ENCODE measurements around the gene LY6G5B. TPM values are rescaled to one million over a fixed set of nuclear protein-coding genes. Genes with fewer than 3 reads are reported as not detected.
"Not testable (repeated sequence)": the region's sequence is repeated elsewhere in the genome, so short reads cannot be mapped to it uniquely, and the experiment has no call there.

The LY6G5B gene
- total RNA-seq, 1 donor from 2014 or later: 2.6 TPM

GRCh38 chr6:31691078-31691463, 21.3 kb downstream of the LY6G5B start:
- no peak for DNase-seq

DNA sequence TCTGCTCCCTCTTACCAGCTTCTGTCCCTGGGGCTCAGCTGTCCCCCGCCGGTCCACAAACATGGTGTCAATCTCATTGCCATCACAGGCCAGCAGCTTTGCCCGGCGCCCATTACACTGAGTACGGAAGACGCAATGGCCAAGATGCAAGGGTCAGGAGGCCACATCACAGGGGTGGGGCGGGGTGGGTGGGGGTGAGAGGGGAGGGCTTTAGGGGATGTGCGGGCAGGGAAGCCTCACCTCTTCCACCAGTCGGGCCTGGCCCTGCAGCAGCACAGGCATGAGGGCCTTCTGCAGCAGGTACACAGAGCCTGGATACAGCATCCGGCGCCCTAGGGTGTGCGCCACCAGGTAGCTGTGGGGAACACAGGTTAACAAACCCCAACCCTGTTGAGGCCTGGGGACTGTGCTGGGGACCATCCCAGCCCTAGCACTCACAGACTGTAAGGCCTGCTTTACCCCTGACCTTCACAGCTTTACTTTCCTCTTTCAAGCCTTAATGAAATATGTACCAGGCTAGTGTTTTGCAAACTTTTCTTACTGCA, 21.9 kb downstream of the LY6G5B start:
- no peak for DNase-seq

GRCh38 chr6:31692353-31692752, 22.6 kb downstream of the LY6G5B start:
- no peak for DNase-seq

DNA sequence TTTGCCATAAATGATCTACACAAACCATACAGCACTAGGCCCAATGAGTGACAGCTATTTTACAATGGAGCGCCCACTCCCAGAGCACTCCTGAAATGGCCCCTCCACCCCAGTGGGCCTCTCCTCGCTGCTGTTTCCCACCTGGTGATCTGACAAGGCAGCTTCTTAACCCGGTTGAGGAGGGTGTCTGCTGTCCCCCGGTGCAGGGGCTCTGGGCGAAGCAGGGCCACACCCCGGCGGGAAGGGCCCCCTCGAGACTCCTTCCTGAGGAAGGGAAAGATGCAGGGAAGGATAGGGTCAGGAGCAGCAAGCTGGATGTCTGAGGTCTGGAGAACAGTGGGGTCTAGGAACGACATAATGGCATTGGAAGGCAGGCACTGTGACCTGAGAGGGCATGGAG, 23.1 kb downstream of the LY6G5B start:
- no peak for DNase-seq

DNA sequence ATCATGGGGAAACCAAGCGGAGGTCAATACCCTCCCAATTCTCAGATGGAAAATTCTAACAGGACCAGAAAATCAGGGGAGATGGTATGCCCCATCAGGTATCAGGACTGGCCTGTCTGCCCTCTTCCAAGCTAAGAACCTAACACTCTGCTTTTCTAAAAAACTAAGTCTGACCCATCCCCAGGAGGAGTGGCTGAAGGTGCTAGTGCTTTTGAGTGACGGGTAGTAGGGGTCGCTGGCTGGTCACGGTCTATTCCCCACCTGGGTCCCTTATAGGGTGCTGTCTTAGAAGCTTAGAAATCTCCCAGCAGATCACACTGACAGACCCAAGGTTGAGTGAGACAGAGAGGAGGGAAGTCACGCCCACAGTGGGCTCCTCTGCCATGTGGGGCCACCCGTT, 23.8 kb downstream of the LY6G5B start:
- DNase-seq: no peak

GRCh38 chr6:31697555-31697954, 27.8 kb downstream of the LY6G5B start:
- no peak for DNase-seq

DNA sequence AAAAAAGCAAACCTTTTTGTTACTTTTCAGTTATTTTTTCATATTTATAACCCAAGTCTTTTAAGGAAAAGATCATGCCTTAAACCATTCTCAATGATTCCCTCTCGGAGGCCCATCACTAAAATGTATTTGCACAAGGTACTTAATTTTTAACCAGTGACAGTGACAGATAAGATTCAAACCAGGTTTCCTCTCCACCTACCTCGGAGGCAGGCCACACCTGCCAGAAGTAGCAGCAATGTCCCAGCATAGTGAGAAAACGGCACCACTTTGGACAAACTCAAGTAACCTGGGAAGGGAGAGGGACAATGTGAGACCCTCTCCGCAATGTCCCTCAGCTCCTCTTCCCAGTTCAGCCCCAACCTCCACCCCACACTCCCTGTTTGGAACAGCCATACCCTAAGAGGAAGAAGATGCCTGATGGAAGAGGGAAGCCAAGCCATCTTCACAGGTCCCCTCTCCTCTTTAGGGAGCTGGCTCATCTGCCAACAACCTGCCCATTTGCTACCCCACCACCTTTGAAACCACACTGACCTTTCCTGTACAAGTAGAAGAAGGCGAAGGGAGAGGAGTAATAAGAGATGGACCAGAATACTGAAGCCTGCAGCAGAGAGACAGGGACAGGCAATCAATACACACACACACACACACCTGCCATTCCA, 31.1 kb downstream of the LY6G5B start:
- DNase-seq: no peak

DNA sequence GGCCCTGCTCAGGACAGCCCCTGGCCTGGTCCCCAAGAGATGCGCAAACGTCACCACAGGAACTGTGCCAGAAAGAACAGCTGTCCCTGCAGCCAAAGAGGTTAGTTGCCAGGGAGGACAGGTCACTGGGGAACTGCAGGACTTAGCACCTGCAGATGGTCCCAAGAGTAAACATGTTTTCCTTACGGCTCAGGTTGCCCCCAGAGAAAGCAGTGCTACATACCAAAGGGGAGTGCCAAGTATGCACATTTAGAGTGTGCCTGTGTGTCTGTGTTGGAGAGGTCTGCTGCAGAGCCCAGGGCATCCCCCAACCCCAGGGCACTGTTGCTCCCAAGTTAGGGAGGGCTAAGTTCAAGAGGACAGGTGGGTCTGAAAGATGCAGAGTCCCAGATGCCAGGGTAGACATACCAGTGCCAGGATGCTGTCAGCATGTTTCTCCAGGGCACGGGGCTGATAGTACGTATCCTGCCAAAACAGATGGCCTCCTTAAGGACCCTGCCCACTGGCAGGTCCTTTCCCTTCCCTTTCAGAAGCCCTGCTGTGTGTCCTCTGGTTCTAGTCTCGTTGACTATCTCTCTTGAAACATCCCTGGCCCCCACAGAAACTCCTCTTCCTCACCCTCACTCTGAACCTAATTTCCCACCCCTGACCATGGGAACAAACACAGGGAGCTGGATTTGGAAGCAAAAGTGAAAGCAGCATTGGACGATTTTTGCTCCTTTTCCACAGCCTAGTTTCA, 32.1 kb downstream of the LY6G5B start:
- DNase-seq: peak; percentile 84

DNA sequence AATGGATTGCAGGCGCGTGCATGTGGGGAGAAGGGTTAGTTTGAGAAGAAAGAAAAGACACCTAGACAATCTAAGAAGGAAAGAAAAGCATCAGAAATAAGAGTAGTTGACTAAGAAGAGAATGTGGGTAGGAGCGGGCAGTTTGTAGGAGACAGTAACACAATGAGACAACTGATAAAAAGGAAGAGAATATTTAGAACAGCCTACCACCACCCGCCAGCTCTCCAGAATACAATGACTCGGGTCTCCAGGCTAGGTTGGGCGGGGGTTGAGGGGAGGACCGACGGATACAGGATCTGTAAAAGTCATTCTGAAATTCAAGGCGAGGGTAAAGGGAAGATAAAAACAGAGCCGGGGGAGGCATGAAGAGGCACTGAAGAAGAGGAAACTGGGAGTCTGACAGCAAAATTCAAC, 32.6 kb downstream of the LY6G5B start:
- peak; percentile 25 for DNase-seq

DNA sequence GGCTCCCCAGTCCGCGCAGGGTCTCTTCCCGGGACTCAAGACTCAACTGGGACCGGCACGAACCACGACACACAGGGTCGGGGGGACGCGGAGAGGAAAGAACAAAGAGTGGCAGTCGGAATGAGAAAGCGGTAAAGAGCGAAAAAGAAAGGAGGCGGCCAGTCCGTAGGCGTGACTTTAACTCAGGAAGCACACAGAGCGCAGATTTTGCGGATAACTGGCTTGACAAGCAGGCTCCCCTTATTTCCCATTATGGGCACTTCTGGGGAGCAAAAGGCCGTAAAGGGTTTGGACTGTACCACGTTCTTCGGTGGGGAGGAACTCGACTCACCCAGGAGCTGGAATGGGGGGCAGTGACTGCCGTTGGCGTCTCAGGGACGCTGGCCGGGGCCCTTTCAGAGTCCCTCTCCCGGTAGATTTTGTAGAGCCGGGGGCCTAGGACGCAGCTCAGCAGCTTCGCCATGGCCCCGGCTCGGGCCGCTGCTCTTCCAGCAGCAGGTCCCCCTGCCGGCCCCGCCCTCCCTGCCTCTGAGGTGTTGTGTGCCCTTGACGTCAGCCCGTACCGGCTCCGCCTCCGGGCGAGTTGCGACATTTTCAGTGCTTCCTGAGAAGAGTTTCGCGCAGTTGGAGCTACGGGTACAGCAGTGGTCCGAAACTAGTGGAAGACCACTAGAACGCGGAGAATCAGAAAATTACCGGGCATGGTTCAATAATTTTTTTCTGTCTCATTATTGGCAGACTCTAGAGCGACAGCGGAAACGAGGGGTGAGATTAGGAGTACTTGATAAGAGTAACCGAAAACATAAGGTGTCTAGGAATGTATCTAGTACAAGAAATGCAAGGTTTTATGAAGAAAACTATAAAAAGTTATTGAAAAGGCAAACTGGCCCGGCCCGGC, 33.3 kb downstream of the LY6G5B start, which contains the start of gene ABHD16A:
ABHD16A (minus strand) TSS at position 506 of the 898 bp plus-strand sequence; CDS start at position 463, 43 bp downstream.
- peak; percentile 100 for DNase-seq

DNA sequence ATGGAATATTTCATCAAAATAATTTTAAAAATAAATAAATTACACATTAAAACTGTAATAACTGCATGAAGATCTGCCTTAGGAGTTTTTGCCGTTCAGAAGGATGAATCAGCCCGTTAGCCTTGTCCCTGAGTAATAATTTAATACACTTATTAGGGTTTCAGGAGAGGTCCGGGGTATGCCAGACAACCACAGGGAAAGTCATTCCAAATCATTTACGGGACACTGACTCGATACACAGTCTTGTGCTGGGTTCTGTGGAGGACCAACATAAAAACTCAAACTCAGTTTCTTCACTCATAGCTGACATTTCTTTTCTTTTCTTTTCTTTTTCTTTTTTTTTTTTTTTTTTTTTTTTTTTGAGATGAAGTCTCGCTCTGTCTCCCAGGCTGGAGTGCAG, 36.2 kb downstream of the LY6G5B start:
- DNase-seq: no peak

DNA sequence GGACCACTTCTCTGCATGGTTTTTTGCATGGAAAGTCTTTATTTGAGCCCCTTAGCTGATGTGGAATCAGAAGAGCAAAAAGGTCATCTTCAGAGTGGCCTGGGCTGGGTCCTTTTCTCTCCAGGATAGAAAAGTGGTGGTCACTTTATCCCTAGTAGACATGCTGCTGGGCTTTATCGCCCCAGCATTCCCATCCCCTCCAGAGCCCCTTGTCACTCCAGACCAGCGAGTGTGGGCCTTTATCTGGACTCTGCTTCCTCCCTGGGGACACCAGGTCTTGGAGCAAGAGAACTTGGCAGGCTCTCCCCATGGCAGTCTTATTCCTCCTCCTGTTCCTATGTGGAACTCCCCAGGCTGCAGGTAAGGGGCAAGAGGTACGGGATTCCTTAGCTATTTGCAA, 36.8 kb downstream of the LY6G5B start, which contains the start of gene LY6G6F:
LY6G6F (plus strand) TSS at position 268 of the 400 bp plus-strand sequence; CDS start at position 309, 41 bp downstream.
- no peak for DNase-seq

DNA sequence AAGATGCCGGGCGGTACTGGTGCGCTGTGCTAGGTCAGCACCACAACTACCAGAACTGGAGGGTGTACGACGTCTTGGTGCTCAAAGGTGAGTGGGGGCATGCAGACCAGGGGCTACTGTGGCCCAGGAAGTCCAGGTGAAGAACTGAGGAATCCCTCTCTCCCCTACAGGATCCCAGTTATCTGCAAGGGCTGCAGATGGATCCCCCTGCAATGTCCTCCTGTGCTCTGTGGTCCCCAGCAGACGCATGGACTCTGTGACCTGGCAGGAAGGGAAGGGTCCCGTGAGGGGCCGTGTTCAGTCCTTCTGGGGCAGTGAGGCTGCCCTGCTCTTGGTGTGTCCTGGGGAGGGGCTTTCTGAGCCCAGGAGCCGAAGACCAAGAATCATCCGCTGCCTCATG, 37.9 kb downstream of the LY6G5B start:
- no peak for DNase-seq

GRCh38 chr6:31708224-31708623, 38.4 kb downstream of the LY6G5B start:
- no peak for DNase-seq

DNA sequence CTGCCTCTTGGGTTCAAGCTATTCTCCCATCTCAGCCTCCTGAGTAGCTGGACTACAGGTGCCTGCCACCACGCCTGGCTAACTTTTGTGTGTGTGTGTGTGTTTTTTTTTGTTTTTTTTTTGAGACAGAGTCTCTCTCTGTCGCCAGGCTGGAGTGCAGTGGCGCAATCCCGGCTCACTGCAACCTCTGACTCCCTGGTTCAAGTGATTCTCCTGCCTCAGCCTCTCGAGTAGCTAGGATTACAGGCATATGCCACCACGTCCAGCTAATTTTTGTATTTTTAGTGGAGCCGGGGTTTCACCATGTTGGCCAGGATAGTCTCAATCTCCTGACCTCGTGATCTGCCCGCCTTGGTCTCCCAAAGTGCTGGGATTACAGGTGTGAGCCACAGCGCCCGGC, 39.4 kb downstream of the LY6G5B start:
- DNase-seq: not testable (repeated sequence)

GRCh38 chr6:31710523-31711219, 40.9 kb downstream of the LY6G5B start:
- DNase-seq: no peak

- no peak for DNase-seq
Observed at GRCh38 chr6:31711233-31711632, 41.5 kb downstream of the LY6G5B start.

DNA sequence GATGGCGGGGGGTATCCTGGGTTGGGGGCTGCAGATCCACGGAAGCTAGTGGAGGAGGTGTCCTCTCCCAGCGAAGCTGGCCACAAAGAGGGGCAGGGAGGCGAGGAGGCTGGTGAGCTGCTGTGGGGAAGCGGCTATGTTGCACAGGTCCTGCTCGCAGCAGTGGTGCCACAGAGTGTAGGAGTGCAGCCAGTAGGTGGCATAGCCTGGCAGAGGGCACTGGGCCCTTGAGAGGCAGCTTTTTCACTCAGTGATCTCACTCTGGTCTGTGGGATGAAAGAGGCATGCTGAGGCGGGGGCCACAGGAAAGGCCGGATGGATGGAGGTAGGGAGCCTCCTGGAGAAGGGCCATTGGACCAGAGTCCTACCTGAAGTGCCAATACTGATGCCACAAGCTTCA, 42.5 kb downstream of the LY6G5B start:
- DNase-seq: no peak

DNA sequence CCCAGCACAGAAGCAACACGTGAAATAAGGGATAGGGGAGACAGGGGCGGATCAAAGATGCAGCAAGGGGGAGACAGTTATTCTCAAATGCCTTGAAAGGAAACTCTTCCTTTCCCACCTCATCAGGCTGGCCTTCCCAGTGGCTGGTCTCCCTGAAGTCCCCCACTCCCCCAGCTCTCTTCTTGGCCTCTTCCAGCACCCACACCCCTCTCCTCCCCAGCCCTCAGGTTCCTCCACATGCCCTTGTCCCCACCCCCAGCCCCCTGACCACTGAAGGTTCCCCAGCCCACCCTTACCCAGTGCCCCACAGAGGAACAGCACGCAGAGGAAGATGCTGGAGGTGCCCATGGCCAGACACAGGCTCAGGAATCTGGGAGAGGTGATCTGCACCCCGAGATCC, 43.7 kb downstream of the LY6G5B start:
- DNase-seq: no peak

DNA sequence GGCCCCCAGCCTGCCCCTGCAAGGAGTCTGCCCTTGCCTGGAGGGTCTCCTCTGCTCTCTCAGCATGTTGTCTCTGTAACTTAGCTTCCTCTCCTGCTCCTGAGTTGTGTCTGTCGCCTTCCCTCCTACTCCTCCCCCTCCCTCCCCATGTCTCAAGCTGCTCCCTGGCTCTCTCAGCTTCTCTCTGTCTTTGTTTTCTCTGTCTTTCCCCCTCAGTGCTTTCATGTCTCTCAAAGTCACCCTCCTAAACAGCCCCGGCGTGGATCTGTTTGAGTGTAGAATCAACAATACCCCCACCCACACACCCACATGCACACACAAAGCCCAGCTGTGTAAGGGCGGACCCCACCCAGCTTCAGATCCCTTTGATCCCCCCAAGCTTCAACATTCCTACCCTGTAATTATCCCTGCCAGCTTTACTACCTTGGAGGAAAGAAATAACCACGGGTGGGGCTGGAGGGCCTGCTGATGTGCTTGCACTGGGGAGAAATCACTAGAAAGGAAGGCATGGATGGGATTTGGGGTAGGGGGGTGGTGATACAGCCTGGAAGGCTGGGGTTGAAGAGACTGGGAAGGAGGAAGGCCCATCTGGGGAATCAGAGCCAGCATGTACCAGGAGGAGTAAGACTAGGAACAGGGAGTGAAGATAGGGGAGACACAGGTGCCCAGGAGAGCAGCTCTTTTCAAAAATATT, 44.4 kb downstream of the LY6G5B start:
- no peak for DNase-seq
